B cell (primary cell): ENCODE data around the gene TBC1D1. TPM values are rescaled to one million over a fixed set of nuclear protein-coding genes. Genes with fewer than 3 reads are reported as not detected.

ENCODE experiments used
- ATAC-seq: fragments of 200-7000 bp; cut with Tn5 transposase; one replicate; pipeline ENCODE4 v1.10.0; 2021; ENCODE audit warnings: low read depth, mild to moderate bottlenecking, moderate number of reproducible peaks, moderate library complexity
- CTCF ChIA-PET: fragments of 350-600 bp; sonication (Branson Sonifier 250); formaldehyde crosslinking; loops from one replicate; lab custom pipeline; 2021; ENCODE audit warnings: antibody characterized with exemption, inconsistent platforms; lab: Charles Lee
- POLR2A ChIA-PET: fragments of 350-600 bp; sonication (Branson Sonifier 250); formaldehyde crosslinking; loops from one replicate; lab custom pipeline; 2021; ENCODE audit warnings: antibody characterized with exemption; lab: Charles Lee
- DNase-seq: peaks from one replicate; pipeline ENCODE4 v3.0.0; 2013
- H2AFZ ChIP-seq: 2 replicates; pipeline ENCODE4 v1.6.1; 2012; ENCODE audit warnings: mild to moderate bottlenecking, low read depth, low read length; ENCODE audit not compliant: insufficient read depth, poor library complexity, severe bottlenecking
- H3K27ac ChIP-seq, 2 donors: 1 replicate in 1 of 2; 2 replicates in 1 of 2; pipeline ENCODE4 v1.5.1; 2012 to 2013; ENCODE audit warnings: low read length in 2 of 2, mild to moderate bottlenecking in 2 of 2, moderate library complexity in 1 of 2
- H3K27me3 ChIP-seq, 4 experiments: fragments of 200-600 bp in 1 of 4; sonication (generic) in 1 of 4; replicated peaks in 1 of 4; 1 replicate in 2 of 4; 2 replicates in 2 of 4; pipeline versions ENCODE4 v1.6.1 to v1.7.0; 2013 to 2016; ENCODE audit warnings: low read length in 3 of 4, mild to moderate bottlenecking in 2 of 4, mixed read lengths in 1 of 4, moderate library complexity in 1 of 4; ENCODE audit not compliant: insufficient read depth in 4 of 4, control insufficient read depth in 3 of 4; ENCODE audit errors: control extremely low read depth in 1 of 4
- H3K36me3 ChIP-seq, 2 experiments: replicated peaks in 1 of 2; 1 replicate in 1 of 2; 2 replicates in 1 of 2; pipeline versions ENCODE4 v1.6.1 to v1.7.1; 2013; ENCODE audit warnings: low read length in 1 of 2; ENCODE audit not compliant: insufficient read depth in 2 of 2, control insufficient read depth in 1 of 2; ENCODE audit errors: control extremely low read depth in 1 of 2, extremely low read depth in 1 of 2
- H3K4me1 ChIP-seq, 2 donors: fragments of 200-600 bp in 1 of 2; sonication (generic) in 1 of 2; 1 replicate in 1 of 2; 2 replicates in 1 of 2; pipeline versions ENCODE4 v1.5.1 to v1.6.1; 2013 to 2017; ENCODE audit warnings: low read length in 2 of 2; ENCODE audit not compliant: control insufficient read depth in 2 of 2, insufficient read depth in 2 of 2
- H3K4me2 ChIP-seq: replicated peaks from 2 replicates; pipeline ENCODE3; 2012; ENCODE audit warnings: mild to moderate bottlenecking, low read depth, low read length; ENCODE audit not compliant: poor library complexity, severe bottlenecking
- H3K4me3 ChIP-seq, 5 experiments: fragments of 200-600 bp in 1 of 5; sonication (generic) in 1 of 5; 1 replicate in 3 of 5; 2 replicates in 2 of 5; pipeline versions ENCODE4 v1.5.1 to v1.7.0; 2011 to 2016; ENCODE audit warnings: low read length in 4 of 5, mild to moderate bottlenecking in 4 of 5, low read depth in 2 of 5, control low read depth in 1 of 5, moderate library complexity in 1 of 5; ENCODE audit not compliant: insufficient read depth in 1 of 5; ENCODE audit errors: control extremely low read depth in 1 of 5, extremely low read depth in 1 of 5
- H3K79me2 ChIP-seq: fragments of 200-600 bp; sonication (generic); one replicate; pipeline ENCODE4 v1.6.0; 2016; ENCODE audit warnings: low read length; ENCODE audit not compliant: control insufficient read depth, insufficient read depth
- H3K9ac ChIP-seq: fragments of 200-600 bp; sonication (generic); 2 replicates; pipeline ENCODE4 v1.6.1; 2017; ENCODE audit warnings: mild to moderate bottlenecking, low read length, moderate library complexity
- H3K9me3 ChIP-seq, 3 donors: one replicate each; pipeline versions ENCODE4 v1.6.1 to v1.7.1; 2013; ENCODE audit warnings: low read length in 2 of 3; ENCODE audit not compliant: control insufficient read depth in 2 of 3, insufficient read depth in 1 of 3; ENCODE audit errors: control extremely low read depth in 1 of 3
- H4K20me1 ChIP-seq: 2 replicates; pipeline ENCODE4 v1.6.0; 2012; ENCODE audit warnings: mild to moderate bottlenecking, low read length; ENCODE audit not compliant: insufficient read depth, control insufficient read depth, poor library complexity, severe bottlenecking
- H3K27ac Mint-ChIP-seq: one replicate; pipeline ENCODE4 v1.8.0; 2021; ENCODE audit warnings: mixed read lengths
- H3K27me3 Mint-ChIP-seq: one replicate; pipeline ENCODE4 v1.8.0; 2021; ENCODE audit warnings: mixed read lengths
- H3K4me1 Mint-ChIP-seq: one replicate; pipeline ENCODE4 v1.8.0; 2021; ENCODE audit warnings: mixed read lengths
- H3K4me3 Mint-ChIP-seq: one replicate; pipeline ENCODE4 v1.8.0; 2021; ENCODE audit warnings: mixed read lengths
- H3K9me3 Mint-ChIP-seq: one replicate; pipeline ENCODE4 v1.8.0; 2022; ENCODE audit warnings: mixed read lengths; ENCODE audit not compliant: insufficient read depth
- EZH2 ChIP-seq: IDR thresholded peaks from 2 replicates; pipeline ENCODE4 v1.6.1; 2012; ENCODE audit warnings: borderline replicate concordance, low read depth, mild to moderate bottlenecking, moderate library complexity, low read length; ENCODE audit not compliant: insufficient read depth, poor library complexity, severe bottlenecking
- WGBS: methylation state at CpG from one replicate; pipeline ENCODE4 v1.1.5; 2013; ENCODE audit warnings: missing lambda C conversion rate; ENCODE audit not compliant: insufficient coverage; 5-methylcytosine and 5-hydroxymethylcytosine counted together
- intact Hi-C: fragments of 100-400 bp; cut with micrococcal nuclease; formaldehyde crosslinking; loops from one replicate; pipeline ENCODE4 v1.10.0; 2022
- polyA plus RNA-seq: library from polyadenylated mRNA; depleted of rRNA; stranded (reverse); fragments of >200 nt; gene quantifications from 2 replicates; pipeline ENCODE4 v1.2.3, GENCODE V29; 2012
- total RNA-seq, 2 donors: library from RNA; stranded (reverse); fragments of 120-200 nt in 1 of 2; gene quantifications; 1 replicate in 1 of 2; 2 replicates in 1 of 2; pipeline versions ENCODE4 v1.2.3 to v1.2.4, GENCODE V29; 2013 to 2022
- TF ChIP-seq, protein P1 (sequence below): fragments of 200-600 bp; IDR thresholded peaks from one replicate; pipeline ENCODE4 v1.8.0; 2022; ENCODE audit warnings: antibody characterized with exemption, mild to moderate bottlenecking

The TBC1D1 gene
- total and polyA plus RNA-seq, 2 donors (not counting 1 experiment from before 2014, with no cell fraction given), result 88.2 to 98.7 TPM

DNA sequence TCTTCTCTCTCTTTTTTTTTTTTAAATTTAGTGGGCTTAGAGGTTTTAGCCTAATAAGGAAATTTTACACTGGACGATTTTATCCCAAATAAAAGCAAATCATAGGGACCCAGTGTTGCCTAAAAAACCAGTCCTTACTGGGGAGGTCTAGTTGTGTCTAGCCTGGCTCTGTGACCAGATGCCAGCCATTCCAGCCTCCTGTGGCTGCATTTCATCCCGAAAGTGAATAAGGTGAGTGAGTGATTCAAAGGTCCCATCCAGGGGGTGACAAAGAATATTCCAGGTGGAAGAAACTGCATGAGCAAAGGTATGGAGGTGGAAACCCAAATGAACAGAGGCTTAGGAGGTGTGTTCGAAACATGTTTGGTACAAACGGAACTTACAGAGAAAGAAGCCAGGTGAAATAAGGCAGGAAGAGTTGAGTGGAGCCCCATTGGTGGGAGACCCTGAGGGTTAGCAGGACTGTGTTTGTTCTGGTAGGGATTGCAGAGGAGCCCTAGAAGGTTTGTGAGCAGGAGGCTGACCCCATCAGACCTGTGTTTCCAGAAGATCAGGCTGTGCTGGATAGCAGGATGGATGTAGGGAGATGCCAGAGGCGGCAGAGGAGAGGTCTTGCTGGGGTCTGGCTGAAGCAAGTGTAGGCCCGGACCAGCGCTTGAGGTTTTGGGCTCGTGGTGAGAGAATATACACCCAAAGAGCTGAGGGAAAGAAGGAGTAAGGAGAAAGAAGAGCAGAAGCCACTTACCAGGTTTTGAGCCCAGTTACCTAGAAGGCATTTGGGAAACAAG, 100.9 kb downstream of the TBC1D1 start:
- Histone ChIP-seq H3K4me3 (no peak overlapping the region), H3K4me1 (peaks cover 62 to 67% of the 10 kb centered on the region in 2 donors), H3K27ac (peak overlapping the region in 1 of 2 donors; percentile 86), H3K9me3 (peaks cover 0 to 4% (median 0%) of the 10 kb centered on the region in 3 donors), H3K4me2 (peak overlapping the region; percentile 55), H2AFZ (no peak overlapping the region), H3K36me3 (peaks cover 0 to 10% of the 10 kb centered on the region in 2 experiments), H3K9ac (no peak overlapping the region), H3K79me2 (peaks cover 94% of the 10 kb centered on the region), H3K27me3 (no peaks in the 10 kb centered on the region), H4K20me1 (peaks cover 12% of the 10 kb centered on the region)
- 97% methylated on average over 7 of the region's 8 CpGs for WGBS
- ChIA-PET POLR2A (no interaction called here), CTCF (interaction anchor here (0.6 kb wide), 1 partner anchor 15 kb away, joined by 4 read pairs; no protein-coding TSS in a partner anchor)
- peaks cover 81% of the 10 kb centered on the region for H3K4me1 Mint-ChIP-seq
- H3K4me3 Mint-ChIP-seq, result peak overlapping the region; percentile 24
- DNase-seq, result no peak
- H3K9me3 Mint-ChIP-seq, result peaks cover 4% of the 10 kb centered on the region
- H3K27me3 Mint-ChIP-seq, result no peaks in the 10 kb centered on the region
- peak overlapping the region; percentile 67 for H3K27ac Mint-ChIP-seq
- TF ChIP-seq, protein P1, sequence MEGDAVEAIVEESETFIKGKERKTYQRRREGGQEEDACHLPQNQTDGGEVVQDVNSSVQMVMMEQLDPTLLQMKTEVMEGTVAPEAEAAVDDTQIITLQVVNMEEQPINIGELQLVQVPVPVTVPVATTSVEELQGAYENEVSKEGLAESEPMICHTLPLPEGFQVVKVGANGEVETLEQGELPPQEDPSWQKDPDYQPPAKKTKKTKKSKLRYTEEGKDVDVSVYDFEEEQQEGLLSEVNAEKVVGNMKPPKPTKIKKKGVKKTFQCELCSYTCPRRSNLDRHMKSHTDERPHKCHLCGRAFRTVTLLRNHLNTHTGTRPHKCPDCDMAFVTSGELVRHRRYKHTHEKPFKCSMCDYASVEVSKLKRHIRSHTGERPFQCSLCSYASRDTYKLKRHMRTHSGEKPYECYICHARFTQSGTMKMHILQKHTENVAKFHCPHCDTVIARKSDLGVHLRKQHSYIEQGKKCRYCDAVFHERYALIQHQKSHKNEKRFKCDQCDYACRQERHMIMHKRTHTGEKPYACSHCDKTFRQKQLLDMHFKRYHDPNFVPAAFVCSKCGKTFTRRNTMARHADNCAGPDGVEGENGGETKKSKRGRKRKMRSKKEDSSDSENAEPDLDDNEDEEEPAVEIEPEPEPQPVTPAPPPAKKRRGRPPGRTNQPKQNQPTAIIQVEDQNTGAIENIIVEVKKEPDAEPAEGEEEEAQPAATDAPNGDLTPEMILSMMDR, result no peak
- no peak for TF ChIP-seq EZH2
- intact Hi-C loops, result no loop called here
- ATAC-seq, result no peak

DNA sequence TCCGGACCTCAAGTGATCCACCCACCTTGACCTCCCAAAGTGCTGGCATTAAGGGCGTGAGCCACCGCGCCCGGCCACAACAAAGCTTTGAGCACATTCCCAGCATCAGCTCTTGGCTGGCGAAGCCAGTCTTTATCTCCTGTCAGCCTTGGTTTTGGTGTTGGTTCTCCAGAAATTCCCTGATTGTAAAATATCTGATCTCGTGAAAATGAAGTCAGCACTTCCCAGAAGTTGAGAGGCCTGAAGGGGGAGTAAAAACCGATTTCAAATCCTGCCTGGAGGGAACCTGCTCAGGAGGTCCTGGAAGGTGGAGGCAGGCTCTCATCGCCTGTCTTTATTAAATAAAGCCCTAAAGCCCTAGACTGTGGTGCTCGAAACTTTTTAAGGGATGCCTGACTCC, 102.9 kb downstream of the TBC1D1 start:
- WGBS, result 98% methylated on average over 9 of the region's 10 CpGs
- POLR2A ChIA-PET, result no interaction called here
- no peak for ATAC-seq
- Mint-ChIP-seq H3K9me3 (peaks cover 4% of the 10 kb centered on the region), H3K27ac (peak overlapping the region; percentile 50), H3K27me3 (no peaks in the 10 kb centered on the region), H3K4me3 (no peak overlapping the region), H3K4me1 (peaks cover 68% of the 10 kb centered on the region)
- Histone ChIP-seq H3K27ac (no peak overlapping the region), H3K4me3 (no peak overlapping the region), H3K36me3 (peaks cover 0 to 4% of the 10 kb centered on the region in 2 experiments), H3K4me2 (no peak overlapping the region), H3K9ac (no peak overlapping the region), H3K9me3 (peaks cover 0 to 4% (median 0%) of the 10 kb centered on the region in 3 donors), H3K4me1 (peaks cover 52 to 57% of the 10 kb centered on the region in 2 donors), H3K27me3 (no peaks in the 10 kb centered on the region), H4K20me1 (peaks cover 22% of the 10 kb centered on the region), H2AFZ (no peak overlapping the region), H3K79me2 (peaks cover 93% of the 10 kb centered on the region)
- no peak for DNase-seq
- CTCF ChIA-PET, result no interaction called here
- TF ChIP-seq, protein P1, result no peak
- no peak for TF ChIP-seq EZH2
- intact Hi-C loops, result loop anchor here (2.0 kb wide), 1 partner anchor 29 kb away; no protein-coding TSS in a partner anchor
